Activated CD8-positive, alpha-beta memory T cell treated with anti-CD3 and anti-CD28 coated beads for 36 hours (primary cell): ENCODE measurements around the gene PIGZ. TPM values are rescaled to one million over a fixed set of nuclear protein-coding genes. Genes with fewer than 3 reads are reported as not detected.

Experiments
- CTCF ChIA-PET: fragments of 350-600 bp; sonication (Branson Sonifier 250); formaldehyde crosslinking; loops from one replicate; lab custom pipeline; 2021; ENCODE audit warnings: antibody characterized with exemption; lab: Charles Lee
- POLR2A ChIA-PET: fragments of 350-600 bp; sonication (Branson Sonifier 250); formaldehyde crosslinking; loops from one replicate; lab custom pipeline; 2021; ENCODE audit warnings: antibody characterized with exemption; lab: Charles Lee
- total RNA-seq, 2 experiments: library from RNA; stranded (reverse); gene quantifications; one replicate each; pipeline ENCODE4 v1.2.3, GENCODE V29; 2021

The PIGZ gene
- total RNA-seq = under 1 TPM; 0.51 to 0.57 TPM

GRCh38 chr3:196968233-196969133 lies at the start of gene PIGZ:
PIGZ (minus strand) TSS chr3:196968833; CDS start chr3:196952031, 16,802 bp downstream.
- CTCF ChIA-PET = interaction anchor here (0.6 to 3.0 kb wide), 6 partner anchors 26 to 595 kb away, joined by 3 to 16 read pairs (median 5); partner anchors contain the start of genes MELTF and NCBP2
- POLR2A ChIA-PET = interaction anchor here (1.4 to 2.1 kb wide), 2 partner anchors 27 to 228 kb away, joined by 6 to 19 read pairs; partner anchors contain the start of gene NCBP2

DNA sequence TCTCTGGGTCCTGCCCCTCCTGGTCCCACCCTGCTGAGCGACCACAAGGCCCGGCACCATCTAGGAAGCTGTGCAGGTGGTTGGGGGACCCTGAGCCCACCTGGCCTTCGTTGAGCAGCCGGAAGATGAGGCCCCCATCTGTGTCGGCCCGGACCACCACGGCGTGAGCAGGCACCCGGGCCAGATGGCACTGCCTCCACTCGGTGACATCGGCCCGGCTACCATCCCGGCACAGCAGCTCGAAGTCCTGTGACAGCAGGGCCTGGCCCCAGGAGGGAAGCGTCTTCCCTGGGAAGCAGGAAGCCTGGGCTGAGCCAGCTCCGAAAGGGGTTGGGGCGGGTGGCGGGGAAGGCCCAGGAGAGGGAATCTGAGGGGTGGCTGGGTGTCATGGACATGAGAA lies 48.4 kb upstream of the PIGZ start:
- POLR2A ChIA-PET = no interaction called here
- CTCF ChIA-PET = interaction anchor here (1.5 to 1.9 kb wide), 2 partner anchors 12 kb away, joined by 5 to 6 read pairs; partner anchors contain the start of gene MELTF

DNA sequence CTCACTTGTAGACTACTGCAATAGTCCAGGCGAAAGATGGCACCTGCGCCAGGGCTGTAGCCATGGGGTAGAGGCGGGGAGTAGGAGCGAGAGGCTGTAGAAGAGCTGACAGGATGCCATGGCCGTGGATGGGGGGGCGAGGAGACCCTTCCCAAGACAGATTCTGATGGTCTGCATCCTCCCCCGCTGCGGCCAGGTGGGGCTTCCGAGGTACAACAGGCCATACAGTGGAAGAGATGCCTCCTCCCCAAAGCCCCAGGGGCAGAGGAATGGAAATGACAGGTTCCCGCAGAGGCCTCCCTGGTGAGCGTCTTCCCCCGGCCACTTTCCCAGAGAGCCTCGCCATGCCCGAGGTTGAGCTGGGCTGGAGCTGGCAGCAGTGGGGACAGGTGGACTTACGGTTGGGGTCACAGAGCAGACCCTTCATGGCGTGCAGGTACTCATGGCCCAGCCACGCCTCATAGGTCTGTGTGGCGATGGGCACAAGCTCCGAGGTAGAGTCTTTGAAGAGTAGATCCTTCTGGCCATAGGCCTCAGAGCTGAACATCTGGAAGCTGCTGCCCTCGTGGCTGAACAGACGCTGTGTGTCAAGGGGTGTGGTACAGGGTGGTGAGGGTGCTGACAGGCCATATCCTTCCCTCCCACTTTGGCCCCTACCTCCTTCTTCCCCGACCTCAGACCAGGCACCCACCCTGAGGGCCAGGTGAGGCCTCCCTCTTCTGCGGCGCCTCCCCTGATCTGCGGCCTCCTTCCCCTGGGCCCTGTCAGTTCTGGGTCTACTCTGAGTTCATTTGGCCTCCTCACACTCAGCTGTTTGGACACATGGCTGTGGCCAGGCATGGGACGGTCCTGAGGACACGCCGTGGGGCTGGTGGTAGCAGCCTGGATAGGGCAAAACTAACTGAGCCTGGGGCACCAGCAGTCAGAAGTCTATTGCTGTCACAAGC lies 47.4 kb upstream of the PIGZ start:
- CTCF ChIA-PET = interaction anchor here (1.5 kb wide), 1 partner anchor 11 kb away, joined by 5 read pairs; no protein-coding TSS in a partner anchor
- POLR2A ChIA-PET = no interaction called here

DNA sequence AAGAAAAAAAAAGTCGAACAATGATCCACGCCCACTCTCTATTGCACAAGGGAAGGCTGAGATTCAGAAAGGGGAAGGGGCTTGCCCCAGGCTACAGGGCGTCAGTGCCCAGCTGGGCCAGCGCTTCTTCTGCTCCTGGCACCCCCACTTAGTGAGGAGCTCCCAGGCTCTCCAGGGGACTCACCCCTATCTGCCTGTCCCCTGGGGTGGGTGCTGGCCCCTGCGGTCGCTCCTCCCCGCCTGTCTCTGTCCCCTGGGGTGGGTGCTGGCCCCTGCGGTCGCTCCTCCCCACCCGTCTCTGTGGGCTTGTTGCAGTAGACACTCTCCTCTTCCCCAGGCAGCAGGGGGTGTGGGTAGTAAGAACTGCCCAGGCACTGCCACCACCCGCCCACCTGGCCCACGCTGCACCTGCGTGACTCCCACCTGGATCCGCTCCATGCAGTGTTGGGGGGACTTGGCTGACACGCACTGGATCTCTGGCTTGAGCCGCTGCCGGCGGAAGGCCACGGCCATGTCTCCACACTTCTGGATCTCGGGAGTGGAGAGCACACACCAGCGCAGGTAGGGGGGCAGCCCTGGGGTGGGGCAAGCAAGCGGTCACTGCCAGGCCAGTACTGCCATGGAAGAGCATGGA lies 46.4 kb upstream of the PIGZ start:
- ChIA-PET CTCF (interaction anchor here (2.0 kb wide), 1 partner anchor 14 kb away, joined by 4 read pairs; the partner anchor contains the start of gene MELTF), POLR2A (no interaction called here)

- POLR2A ChIA-PET = no interaction called here
- CTCF ChIA-PET = interaction anchor here (2.0 kb wide), 1 partner anchor 15 kb away, joined by 4 read pairs; the partner anchor contains the start of gene MELTF
These were observed 45.4 kb upstream of the PIGZ start for GRCh38 chr3:197014024-197014423.

DNA sequence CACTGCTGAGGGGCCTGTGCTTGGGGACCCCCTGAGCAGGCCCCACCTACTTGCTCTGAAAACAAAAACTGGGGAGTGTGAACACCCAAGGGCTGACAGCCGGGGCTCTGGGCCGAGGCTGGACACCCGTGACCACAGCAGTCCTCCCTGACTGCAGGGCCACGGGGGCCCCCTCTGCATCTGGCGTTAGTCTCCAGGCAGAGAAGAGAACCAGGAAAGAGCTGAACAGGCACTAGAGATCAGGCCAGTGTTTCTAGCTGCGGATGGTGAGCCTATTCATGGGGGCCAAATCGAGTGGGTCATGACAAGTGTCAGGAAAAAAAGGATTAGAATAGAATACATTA lies 43.9 kb upstream of the PIGZ start:
- CTCF ChIA-PET = no interaction called here
- POLR2A ChIA-PET = no interaction called here

DNA sequence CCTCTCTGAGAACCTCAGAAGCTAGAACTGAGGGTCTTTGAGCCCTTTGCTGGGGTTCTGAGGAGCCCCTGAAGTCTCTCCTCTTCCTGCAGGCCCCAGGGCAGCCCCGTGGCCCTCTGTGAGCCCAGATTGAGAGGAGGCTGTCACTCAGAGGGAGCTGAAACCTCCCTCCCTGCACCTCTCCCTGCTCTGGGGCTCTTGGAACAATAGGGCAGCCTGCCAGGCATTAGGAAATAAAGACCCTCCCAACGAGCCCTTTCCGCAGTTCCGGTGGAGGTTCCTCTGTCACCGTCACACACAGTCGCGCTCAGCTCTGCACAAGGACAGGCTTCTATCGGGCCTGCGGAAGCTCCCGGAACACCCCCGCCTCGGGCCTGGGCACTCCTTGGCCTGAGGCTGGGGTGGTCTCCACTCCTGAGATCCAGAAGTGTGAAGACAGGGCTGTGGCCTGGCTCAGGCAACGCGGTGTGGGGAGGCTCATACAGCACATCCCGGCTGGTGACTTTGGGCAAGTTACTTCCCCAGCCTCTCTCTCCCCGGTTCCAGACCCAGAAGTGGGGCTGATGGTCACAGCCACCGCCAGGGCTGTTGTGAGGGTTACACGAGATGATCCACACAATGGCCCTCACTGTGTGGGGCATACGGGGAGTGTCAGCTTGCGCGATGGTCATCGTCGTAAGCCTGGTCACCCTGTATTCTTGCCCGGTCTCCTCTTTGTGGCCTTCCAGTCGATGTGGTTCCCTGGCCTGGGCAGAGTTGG lies 43.3 kb upstream of the PIGZ start:
- ChIA-PET POLR2A (no interaction called here), CTCF (interaction anchor here (0.6 to 2.5 kb wide), 2 partner anchors 18 to 449 kb away, joined by 3 to 6 read pairs; partner anchors contain the start of gene MELTF)

DNA sequence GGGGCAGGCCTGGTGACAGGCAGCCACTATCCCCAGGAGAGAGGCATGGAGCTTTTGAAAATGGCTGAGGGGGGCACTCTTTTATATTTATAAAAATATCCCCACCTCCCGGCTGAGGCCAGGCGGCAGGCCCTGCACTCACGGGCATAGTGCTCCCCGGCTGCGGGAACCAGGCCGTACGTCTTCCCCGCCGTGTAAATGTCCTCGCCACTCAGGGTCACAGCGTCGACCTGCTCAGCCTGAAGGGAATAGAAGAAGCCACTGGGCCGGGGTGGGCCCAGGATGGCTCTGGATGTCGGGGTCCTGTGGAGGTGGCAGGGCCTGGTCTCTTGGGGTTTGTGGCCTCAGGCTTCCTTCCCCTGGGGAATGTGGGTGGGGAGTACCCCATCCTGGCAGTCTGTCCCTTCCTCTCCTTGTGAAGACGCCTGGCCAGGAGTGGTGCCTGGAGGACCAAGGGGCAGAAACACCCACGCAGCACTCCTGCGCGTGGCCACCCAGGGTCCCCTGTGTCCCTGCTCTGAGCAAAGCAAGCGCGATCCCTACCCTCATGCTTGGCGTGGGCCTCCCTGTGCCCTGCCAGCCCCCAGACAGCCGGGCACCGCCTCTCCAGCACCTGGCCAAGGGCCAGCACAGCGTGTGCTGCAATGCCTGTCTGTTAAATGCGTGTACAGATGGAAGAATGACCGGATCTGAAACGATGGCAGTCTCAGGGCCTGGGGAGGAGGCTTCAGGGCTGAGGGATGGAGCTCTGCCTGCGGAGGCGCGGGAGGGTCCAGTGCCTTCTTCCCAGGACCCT lies 42.1 kb upstream of the PIGZ start:
- CTCF ChIA-PET = interaction anchor here (0.6 to 2.5 kb wide), 2 partner anchors 19 to 448 kb away, joined by 3 to 6 read pairs; partner anchors contain the start of gene MELTF
- POLR2A ChIA-PET = no interaction called here

GRCh38 chr3:197009532-197010019 lies 40.9 kb upstream of the PIGZ start:
- CTCF ChIA-PET = interaction anchor here (2.5 kb wide), 1 partner anchor 20 kb away, joined by 6 read pairs; the partner anchor contains the start of gene MELTF

DNA sequence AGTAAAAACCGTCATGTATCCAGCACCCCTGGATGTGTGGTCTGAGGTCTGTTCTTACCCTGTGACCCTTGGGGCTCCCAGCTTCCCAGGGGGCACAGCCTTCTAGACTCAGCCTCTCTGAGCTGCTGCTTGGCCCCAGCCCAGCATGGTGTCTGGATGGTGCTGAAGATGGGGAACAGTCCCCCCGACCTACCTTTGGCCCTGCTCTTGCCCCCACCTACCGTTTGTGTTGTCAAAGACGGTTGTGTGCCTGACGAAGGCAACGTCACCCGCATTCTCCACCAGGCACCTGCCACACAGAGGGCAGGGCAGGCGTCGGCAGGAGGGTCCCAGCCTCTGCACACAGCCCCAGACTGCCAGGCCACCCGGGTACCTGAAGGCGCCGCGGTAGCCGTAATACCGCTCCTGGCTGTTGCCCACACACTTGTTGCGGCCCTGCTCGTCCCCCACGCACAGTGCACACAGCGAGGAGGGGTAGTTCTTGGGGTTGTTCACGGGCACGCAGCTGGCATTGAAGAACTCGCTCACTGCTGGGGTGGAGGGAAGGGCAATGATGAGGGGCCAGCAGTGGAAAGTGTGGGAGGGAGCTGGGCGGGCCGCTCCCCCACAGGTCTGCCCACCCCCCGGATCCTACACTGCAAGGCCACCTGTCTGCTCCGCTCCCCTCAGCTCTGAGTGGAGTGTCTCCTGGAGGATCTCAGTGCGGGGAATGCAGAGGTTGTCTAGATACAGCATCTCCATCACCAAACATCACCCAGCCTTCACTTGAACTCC lies 40.0 kb upstream of the PIGZ start:
- POLR2A ChIA-PET = no interaction called here
- CTCF ChIA-PET = no interaction called here

More at GRCh38 chr3:197009532-197010019, 40.9 kb upstream of the PIGZ start:
- POLR2A ChIA-PET = no interaction called here

DNA sequence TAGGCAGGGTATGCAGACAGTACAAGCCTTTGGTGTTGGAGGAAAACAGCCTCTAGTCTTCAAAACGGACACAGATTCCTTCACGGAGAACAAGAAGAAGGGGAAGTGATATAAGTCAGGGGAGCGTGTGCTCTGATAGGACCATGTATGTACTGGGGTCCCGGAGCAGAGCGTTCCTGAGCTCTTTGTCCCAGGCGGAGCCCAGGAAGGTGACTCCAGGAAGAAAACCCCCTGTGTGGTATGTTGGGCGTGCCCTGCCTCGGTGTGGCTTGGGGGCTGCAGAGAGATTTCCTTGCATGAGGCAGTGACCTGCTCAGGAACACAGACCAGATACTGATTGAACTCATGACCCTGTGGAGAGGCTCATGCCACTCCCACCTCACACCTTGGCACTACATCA lies 39.3 kb upstream of the PIGZ start:
- ChIA-PET CTCF (no interaction called here), POLR2A (no interaction called here)

DNA sequence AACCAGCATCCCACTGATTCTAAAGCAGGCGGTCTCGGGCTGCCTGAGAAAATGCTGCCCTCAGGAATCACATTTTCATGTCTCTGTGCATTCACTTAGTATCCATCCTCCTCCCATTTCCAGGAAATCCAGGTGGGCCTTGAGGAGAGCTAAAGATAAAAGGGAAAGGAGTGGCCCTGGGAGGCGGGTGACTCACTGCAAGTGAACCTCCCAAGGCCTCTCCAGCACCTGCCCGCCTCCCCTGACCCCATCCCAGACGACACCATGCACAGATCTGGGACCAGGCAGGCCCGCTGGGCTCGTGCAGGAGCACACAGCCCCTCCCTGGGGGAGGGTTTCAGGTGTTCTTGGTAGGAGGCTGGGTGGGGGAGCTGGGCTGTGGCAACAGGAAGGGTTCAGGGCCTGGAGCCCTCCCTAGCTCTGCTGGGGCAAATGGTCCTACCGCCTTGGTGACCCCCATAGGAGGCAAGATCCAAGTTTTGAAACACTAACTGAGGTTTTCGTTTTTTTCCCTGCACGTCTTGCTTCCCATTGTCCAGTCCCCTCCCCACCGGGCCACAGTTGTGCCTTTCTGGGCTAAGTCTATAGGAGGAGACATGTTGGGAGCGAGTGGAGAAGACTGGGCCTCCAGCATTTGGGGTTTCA lies 38.8 kb upstream of the PIGZ start:
- ChIA-PET POLR2A (no interaction called here), CTCF (interaction anchor here (0.6 to 3.6 kb wide), 2 partner anchors 22 to 865 kb away, joined by 3 to 13 read pairs; partner anchors contain the start of gene MELTF)

GRCh38 chr3:197006860-197007259 lies 38.2 kb upstream of the PIGZ start:
- CTCF ChIA-PET = interaction anchor here (0.6 to 3.6 kb wide), 2 partner anchors 22 to 866 kb away, joined by 3 to 13 read pairs; partner anchors contain the start of gene MELTF
- POLR2A ChIA-PET = no interaction called here

- POLR2A ChIA-PET = no interaction called here
- CTCF ChIA-PET = interaction anchor here (0.6 to 3.6 kb wide), 3 partner anchors 10 to 866 kb away, joined by 3 to 13 read pairs (median 5); partner anchors contain the start of gene MELTF
These were observed 37.8 kb upstream of the PIGZ start for GRCh38 chr3:197006446-197006845.
